Stimulated activated naive CD8-positive, alpha-beta T cell treated with anti-CD3 and anti-CD28 coated beads, Interleukin-15, amount 100 ng/mL, for 72 hours (primary cell): Measurements from ENCODE around the gene DDX41.

Experiments
- ATAC-seq: fragments of 150-1000 bp; cut with Tn5 transposase; 2 replicates; pipeline ENCODE4 v1.10.0; 2021; ENCODE audit warnings: mild to moderate bottlenecking, moderate library complexity
- DNase-seq, 2 donors: peaks; one replicate each; pipeline ENCODE4 v3.0.0; 2021 to 2022
- H3K27ac Mint-ChIP-seq, 2 donors: one replicate each; pipeline ENCODE4 v1.8.0; 2022; ENCODE audit warnings: mild to moderate bottlenecking in 2 of 2, mixed read lengths in 2 of 2, moderate library complexity in 2 of 2
- H3K27me3 Mint-ChIP-seq: one replicate; pipeline ENCODE4 v1.8.0; 2022; ENCODE audit warnings: mixed read lengths
- H3K4me1 Mint-ChIP-seq: one replicate; pipeline ENCODE4 v1.8.0; 2022; ENCODE audit warnings: mild to moderate bottlenecking, mixed read lengths
- H3K4me3 Mint-ChIP-seq, 2 donors: one replicate each; pipeline ENCODE4 v1.8.0; 2022; ENCODE audit warnings: mild to moderate bottlenecking in 2 of 2, mixed read lengths in 2 of 2, moderate library complexity in 1 of 2
- H3K9me3 Mint-ChIP-seq, 2 donors: one replicate each; pipeline ENCODE4 v1.8.0; 2022; ENCODE audit warnings: mixed read lengths in 2 of 2

Gene DDX41

DNA sequence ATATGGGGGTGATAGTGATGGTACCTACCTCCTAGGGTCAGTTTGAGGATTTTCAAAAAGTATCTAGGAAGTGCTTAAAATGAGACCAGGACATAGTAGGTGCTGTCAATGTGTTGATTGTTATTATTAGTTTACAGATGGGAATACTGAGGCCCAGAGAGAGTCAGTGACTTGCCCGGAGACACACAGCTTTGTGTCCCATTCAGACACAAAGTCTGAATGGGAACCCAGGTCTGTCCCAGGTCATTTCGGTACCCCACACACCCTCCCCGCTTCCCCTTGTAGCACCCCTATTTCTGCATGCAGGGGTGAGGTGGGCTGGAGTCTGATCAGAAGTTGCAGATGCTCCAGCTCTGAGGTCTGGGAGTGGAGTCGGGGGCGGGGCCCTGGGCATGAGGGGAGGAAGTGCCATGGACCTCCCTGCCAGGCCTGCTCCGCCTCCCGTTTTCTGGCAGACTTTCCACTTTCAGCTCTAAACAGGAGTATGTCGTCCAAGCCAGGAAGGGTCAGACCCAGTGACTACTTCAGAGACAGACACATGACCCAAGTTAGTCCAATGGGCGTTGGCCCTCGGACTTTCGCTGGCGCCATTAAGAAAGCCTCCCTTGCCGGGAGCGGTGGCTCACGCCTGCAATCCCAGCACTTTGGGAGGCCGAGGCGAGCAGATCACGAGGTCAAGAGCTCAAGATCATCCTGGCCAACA is 40.1 kb downstream of the DDX41 start:
- no peak for DNase-seq
- Mint-ChIP-seq H3K27ac (peak overlapping the region; percentile 59 to 99), H3K9me3 (no peaks in the 10 kb centered on the region), H3K4me1 (peaks cover 73% of the 10 kb centered on the region), H3K4me3 (peak overlapping the region; percentile 70 to 72), H3K27me3 (no peaks in the 10 kb centered on the region)
- no peak for ATAC-seq

DNA sequence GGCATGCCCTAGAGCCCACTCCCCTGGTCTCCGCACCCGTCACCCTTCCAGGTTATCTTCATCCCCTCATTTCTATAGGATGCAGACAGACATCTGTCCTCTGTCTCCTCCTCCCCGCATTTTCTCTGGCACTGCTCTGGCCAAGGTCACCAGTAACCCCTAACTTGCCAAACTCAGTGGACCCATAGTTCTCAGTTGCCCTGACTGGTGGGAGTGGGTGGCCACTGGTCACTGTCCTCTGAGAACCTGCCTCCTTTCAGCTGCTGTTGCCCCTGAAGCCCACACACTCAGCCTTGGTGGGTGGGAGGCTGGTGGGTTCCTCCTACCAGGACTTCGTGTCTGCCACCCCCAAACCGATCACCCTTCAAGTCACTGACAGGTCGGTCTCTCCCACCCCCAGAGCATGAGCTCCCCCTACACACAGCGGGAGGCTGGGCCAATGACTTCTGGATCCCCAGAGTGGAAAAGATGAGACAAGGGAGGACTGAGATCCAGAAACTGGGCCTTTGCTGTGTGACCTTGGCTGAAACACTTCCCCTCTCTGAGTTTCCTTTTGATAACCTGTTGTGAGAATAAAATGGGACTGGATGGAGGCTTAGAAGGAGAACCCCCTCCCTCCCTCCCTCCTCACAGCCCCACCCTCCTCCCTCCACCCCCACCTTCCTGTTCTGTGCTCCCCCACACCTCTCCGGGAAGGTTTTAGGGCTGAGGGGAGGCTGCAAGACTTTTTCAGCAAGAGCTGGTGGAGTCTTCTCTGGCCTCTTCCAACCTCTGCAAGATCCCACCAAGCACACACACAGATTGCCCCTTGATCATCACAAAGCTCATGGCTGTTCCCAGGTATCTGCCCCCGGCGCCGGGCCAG is 41.0 kb downstream of the DDX41 start:
- Mint-ChIP-seq H3K9me3 (no peaks in the 10 kb centered on the region), H3K27me3 (no peaks in the 10 kb centered on the region), H3K4me3 (peak overlapping the region; percentile 70 to 72), H3K4me1 (peaks cover 81% of the 10 kb centered on the region), H3K27ac (peak overlapping the region; percentile 84 to 95)
- no peak for ATAC-seq
- DNase-seq = peak in 1 of 2 donors; percentile 31

DNA sequence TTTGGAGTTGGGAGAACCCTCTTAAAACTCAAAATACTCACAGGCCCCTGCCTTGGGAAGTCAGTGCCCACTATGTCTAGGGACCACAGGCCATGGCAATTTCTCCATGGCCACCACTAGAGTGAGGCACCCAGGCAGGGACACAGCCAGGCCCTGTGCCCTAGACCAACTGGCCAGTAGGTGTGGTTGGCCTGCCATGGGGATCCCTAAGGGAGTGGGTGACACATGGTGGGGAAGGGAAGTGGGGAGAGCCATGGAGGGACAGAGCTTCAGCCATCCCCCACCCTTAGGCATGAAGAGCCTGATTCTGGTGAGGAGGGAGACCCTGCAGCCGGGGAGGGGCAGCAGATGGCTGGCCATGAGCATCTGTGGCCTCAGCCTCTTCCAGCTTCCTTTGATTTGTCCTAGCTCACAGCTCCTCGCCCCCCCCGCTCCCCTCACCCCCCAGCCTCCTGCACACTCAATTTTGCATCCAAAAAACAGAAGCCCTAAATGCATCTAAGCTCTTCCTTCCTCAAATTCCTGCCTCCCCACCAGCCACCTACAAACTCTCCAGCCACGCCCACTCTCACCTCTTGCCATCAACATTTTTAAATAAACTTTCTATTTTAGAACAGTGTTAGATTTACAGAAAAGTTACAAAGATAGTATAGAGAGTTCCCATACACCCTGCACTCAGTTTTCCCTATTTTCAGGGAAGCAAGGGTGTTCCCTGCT is 41.8 kb downstream of the DDX41 start:
- DNase-seq = no peak

DNA sequence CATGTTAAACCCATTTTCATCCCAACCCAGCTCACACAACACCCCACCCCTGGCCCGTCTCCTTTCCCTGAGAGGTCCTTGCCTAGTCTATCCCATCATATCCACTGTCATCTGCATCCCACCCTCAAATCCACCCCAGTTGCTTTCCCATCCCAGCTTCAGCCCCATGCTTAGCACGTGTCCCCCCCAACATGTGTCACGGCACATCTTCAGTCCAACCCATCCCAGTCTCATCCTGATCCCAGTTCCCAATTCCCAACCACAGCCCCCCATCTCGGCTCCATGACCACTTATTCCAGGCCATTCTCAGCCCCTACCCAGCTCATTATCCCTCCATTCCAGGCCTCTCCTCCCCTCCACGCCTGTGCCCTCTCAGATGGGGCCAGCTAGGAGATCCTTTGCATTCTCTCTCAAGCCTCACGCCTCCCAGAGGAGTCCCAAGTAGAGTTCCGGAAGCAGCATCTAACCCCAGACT is 42.7 kb downstream of the DDX41 start:
- Mint-ChIP-seq H3K27ac (peak overlapping the region; percentile 88), H3K4me1 (peaks cover 87% of the 10 kb centered on the region), H3K27me3 (no peaks in the 10 kb centered on the region)

More for the DNA sequence above, 41.8 kb downstream of the DDX41 start:
- Mint-ChIP-seq H3K4me1 (peaks cover 87% of the 10 kb centered on the region), H3K9me3 (no peaks in the 10 kb centered on the region), H3K27ac (peak overlapping the region; percentile 71 to 84), H3K27me3 (no peaks in the 10 kb centered on the region), H3K4me3 (peak overlapping the region; percentile 68 to 89)
- ATAC-seq = no peak

DNA sequence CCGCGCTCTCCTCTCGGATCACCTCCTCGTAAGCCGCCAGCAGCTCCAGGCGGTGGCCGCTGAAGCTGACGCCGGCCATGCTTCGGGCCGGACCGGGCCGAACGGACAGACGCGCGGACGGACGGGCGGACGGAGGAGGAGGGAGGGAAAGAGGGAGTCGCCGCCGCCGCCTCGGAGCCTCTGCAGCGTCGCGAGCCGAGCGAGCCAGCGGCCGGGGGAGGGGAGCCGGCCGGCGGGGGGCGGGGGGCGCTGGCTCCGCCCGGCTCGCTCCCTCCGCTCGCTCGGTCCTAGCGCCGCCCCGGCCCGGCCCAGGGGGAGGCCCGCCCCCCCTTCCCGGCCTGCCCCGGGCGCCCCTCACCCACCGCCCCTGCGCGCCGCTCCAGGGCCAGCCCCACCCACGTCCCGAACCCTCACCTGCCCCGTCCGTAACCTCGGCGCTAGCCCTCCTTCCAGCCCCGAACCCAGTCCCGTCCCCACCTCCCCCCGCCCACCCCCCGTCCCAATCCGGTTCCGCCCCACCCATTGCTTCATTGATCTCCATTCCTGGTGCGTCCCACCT is 43.2 kb downstream of the DDX41 start, which contains the start of gene DBN1:
DBN1 (minus strand) TSS at position 192 of the 559 bp plus-strand sequence; CDS start at position 79, 113 bp downstream.
- Mint-ChIP-seq H3K9me3 (no peaks in the 10 kb centered on the region), H3K27ac (peak within 1 kb of the TSS; percentile 88 to 92), H3K4me3 (peak within 1 kb of the TSS; percentile 88 to 92), H3K27me3 (no peaks in the 10 kb centered on the region), H3K4me1 (peaks cover 87% of the 10 kb centered on the region)
- DNase-seq = peak; percentile 32 to 43
- peak; percentile 44 for ATAC-seq

More for the DNA sequence above, 42.7 kb downstream of the DDX41 start:
- Mint-ChIP-seq H3K9me3 (no peaks in the 10 kb centered on the region), H3K4me3 (peak overlapping the region; percentile 68 to 89)
- ATAC-seq (no peak), DNase-seq (no peak)

DNA sequence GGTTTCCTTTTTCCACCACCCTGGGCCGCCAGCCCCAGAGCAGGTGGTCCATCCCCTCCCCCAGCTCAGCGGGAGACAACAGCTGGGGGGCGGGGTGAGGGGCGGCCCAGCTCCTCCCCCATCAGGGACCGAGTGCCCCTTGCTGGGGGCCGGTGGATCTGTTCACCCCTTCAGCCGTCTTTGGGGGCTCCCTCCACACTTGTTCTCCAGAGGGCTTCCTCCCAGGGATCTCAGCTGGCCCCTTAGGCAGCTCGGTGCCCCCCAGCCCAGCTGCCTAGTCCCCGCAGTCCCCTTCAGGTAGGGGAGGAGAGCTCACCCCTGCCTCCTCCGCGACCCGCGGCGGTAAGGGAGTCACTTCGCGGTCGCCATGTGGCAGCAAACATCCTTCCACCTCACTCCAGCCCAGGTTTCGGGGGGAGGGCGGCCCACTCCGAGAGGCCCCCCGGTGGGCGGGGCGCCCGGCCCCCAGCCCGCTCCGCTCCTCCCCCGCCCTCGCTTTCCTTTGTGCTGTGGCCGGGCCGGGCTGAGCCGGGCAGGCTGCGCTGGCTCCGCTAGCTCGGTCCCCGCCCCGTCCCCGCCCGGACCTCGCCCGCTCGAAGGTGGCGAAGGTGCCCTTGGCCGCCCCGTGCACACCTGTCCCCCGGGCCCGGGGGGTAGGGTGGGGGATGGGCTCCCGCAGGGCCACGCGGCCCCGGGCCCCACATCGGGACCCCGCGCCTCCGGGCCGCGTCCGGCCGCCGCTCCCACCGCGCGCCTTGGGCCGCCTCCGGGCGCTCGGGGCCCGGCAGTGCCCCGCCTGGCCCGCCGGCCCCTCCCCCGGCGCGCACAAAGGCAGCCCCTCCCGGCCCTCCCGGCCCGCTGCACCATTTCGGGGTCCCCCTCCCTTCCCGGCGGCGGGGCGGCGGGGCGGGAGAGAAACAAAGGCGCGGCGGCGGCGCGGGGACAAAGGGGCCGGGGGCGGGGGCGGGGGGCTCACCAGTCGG is 44.0 kb downstream of the DDX41 start:
- Mint-ChIP-seq H3K9me3 (no peaks in the 10 kb centered on the region), H3K4me1 (peaks cover 82% of the 10 kb centered on the region), H3K27ac (peak overlapping the region; percentile 78 to 92), H3K4me3 (peak overlapping the region; percentile 88 to 92), H3K27me3 (no peaks in the 10 kb centered on the region)
- ATAC-seq (peak; percentile 78), DNase-seq (peak; percentile 85 to 92)

DNA sequence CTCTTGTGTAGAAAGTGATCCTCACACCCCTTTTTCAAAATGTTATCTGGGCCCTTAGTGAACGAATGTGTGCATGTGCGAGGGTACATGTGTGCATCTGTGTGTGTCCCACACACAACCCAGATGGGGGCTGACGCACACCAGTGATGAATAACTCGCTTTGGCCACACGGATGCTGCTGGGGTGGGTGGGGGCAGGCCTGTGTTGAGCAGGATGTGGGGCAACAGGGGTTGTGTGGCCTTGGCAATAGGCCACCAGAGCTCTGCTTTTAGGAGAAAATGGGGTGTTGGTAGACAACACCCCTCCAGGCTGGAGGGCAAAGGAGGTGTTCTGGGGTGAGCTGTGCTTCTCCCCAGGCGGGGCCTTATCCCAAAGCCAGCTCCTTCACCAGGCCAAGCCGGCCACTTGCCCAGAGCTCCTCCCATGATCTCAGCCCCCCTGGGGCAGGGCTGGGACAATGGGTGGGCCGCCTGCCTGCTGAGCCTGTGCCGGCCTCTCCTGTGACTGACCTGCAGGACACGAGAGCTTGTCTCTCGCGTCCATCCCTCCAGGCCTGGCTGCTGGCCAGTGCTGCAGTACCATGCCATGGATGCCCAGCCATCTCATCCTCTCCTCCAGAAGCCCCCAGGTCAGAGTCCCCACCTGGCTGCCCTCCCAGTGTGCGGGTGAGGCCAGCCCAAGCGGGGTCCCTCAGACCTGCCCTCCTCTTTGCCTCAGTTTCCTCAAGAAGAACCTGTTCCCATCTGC is 45.0 kb downstream of the DDX41 start:
- H3K4me1 Mint-ChIP-seq = peaks cover 78% of the 10 kb centered on the region
- ATAC-seq (peak; percentile 79), DNase-seq (peak; percentile 59 to 84)
- peak overlapping the region; percentile 78 to 92 for H3K27ac Mint-ChIP-seq
- no peaks in the 10 kb centered on the region for H3K9me3 Mint-ChIP-seq
- H3K4me3 Mint-ChIP-seq = peak overlapping the region; percentile 88 to 92
- H3K27me3 Mint-ChIP-seq = no peaks in the 10 kb centered on the region

DNA sequence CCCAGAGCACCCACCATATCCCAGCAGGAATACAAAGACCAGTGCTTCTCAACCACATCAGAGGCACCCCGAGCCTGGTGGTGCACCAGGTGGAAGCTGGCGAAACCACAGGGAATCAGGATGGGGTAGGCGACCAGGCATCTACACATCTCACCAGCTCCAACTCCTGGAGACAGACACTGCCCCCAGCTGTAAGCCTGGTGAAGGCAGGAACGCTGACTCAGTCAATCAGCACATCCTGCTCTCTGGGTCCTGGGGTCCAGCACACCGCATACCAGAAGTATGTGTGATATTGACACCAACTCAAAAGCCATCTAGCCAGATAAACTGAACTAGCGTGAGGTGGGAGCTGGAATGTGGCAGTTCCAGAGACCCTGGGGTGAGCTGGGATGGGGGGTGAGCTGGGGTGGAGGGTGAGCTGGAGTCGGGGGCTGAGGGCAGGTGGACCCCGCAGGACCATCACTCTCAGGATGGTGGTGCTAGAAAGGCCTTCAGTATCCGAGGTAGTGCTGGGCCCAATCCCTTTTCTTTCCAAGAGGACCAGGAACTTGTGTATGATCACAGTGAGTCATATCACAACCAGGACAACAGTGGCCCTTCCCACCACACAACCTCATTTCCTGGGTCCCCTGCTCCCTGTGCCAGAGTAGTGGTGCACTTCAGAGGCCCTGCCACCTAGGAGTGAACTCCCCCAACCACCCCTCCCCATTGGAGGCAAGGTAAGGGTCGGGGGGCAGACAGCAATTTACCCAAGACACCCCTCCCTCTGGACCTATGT is 45.8 kb downstream of the DDX41 start:
- Mint-ChIP-seq H3K4me1 (peaks cover 71% of the 10 kb centered on the region), H3K9me3 (no peaks in the 10 kb centered on the region), H3K27ac (peak overlapping the region in 1 of 2 donors; percentile 79), H3K27me3 (no peaks in the 10 kb centered on the region), H3K4me3 (peak overlapping the region; percentile 88 to 92)
- ATAC-seq = no peak
- DNase-seq = no peak

DNA sequence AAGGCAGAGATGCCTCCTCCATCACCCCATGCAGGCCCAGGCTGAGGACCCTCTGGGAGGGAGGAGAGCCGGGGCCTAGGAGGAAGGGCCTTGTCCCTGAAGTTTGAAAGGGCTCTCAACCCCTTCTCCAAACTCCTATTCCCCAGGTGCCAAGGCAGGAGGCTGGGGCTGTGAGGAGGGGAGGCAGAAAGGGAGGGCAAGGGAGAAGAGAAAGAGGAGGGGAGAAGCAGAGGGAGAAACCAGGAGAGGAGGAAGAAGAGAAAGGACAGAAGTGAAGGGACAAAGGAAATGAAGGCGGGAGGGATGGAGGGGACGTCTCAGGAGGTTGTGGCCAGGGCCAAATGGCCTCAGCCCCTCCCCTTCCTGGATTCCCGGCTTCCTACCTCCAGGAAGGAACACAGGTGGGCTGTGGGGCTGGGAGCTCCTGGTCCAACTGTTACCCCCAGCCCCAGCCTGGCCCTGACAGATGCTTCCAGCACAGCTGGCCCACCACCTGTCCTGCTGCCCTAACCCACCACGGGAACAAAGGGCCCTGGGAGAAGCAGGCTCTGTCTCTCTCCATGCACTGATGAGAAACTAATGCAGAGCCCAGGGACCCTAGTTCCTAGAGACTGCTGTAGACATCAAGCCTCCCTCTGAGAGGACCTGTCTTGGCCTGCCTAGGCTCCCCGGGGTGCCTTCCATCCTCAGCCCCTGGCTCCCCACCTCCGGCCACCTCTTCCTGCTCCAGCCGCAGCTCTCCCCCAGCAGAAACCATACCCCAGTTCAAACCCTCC is 46.8 kb downstream of the DDX41 start:
- peak overlapping the region in 1 of 2 donors; percentile 71 for H3K4me3 Mint-ChIP-seq
- ATAC-seq (no peak), DNase-seq (no peak)
- H3K27ac Mint-ChIP-seq = peak overlapping the region; percentile 37 to 88
- peaks cover 61% of the 10 kb centered on the region for H3K4me1 Mint-ChIP-seq
- H3K27me3 Mint-ChIP-seq = no peaks in the 10 kb centered on the region
- H3K9me3 Mint-ChIP-seq = no peaks in the 10 kb centered on the region

DNA sequence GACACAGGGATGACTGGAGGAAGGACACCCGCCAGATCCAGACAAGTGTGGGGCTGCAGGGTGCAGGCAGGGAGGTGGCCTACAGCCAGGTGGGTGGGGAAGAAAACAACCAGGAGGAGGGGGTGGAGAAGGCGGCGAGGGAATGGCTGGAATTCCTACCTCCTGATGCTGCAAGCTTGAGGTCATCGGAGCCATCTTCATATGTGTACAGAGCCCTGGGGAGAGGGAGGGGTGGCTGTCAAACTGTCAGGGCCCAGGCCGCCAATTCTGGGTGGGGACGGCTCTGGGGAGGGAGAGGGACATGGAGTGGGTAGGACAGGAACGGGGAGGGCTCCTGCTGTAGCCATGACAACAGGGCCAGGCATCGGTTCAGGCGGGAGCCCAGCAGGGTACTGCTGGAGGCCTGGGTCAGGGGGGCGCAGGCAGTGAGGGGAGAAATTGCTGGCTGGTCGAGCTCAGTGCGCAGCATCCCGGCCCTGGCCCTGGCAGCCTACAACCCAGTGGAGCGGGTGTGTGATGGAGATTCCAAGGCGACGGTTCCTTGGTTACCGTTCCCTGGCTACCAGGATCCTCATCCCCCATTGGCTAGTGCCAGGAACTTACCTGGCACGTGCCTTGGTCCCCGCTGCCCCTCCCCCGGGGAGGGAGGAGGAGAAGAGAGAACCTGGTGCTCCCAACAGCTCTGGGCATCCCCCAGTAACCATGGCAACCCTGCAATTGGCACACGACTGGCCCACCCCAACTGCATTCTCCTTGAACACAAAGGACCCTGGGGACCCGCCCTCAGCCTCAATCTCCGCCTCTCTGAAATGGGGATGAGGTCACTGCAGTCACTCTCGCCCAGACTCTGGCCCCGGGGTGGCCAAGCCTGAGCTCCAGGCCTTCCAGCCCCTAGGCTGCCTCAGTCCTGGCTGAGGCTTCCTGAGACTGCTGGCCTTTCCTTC is 47.8 kb downstream of the DDX41 start:
- ATAC-seq = no peak
- peak overlapping the region; percentile 37 to 88 for H3K27ac Mint-ChIP-seq
- no peaks in the 10 kb centered on the region for H3K27me3 Mint-ChIP-seq
- peak overlapping the region in 1 of 2 donors; percentile 31 for H3K4me3 Mint-ChIP-seq
- H3K4me1 Mint-ChIP-seq = peaks cover 51% of the 10 kb centered on the region
- no peak for DNase-seq
- no peaks in the 10 kb centered on the region for H3K9me3 Mint-ChIP-seq

DNA sequence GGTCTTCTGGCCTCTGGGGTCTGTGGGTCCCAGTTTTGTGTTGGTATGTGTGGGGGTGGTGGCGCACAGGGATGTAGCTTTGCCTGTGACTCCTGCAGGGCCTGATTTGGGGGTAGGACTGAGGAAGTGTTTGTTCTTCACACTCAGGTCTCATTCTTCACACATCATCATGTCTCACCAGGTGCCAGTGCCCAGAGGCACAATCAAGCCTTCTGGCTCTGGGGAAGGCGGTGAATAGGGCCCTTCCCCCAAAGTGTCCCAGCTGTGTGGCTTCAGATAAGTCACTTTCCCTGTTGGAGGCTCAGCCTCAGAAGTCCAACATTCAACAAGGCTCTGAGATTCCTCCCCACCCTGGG is 48.5 kb downstream of the DDX41 start:
- no peak overlapping the region for H3K4me3 Mint-ChIP-seq
- ATAC-seq (no peak), DNase-seq (no peak)
- no peaks in the 10 kb centered on the region for H3K9me3 Mint-ChIP-seq
- peak overlapping the region in 1 of 2 donors; percentile 23 for H3K27ac Mint-ChIP-seq
- peaks cover 52% of the 10 kb centered on the region for H3K4me1 Mint-ChIP-seq
- no peaks in the 10 kb centered on the region for H3K27me3 Mint-ChIP-seq
